SK-N-MC (cell line): ENCODE data around the gene POLR2F.

Experiments used
- EZH2 ChIP-seq: fragments of 200-600 bp; sonication (generic); IDR thresholded peaks from one replicate; pipeline ENCODE4 v1.6.1; 2017; ENCODE audit warnings: antibody characterized with exemption
- POLR2AphosphoS5 ChIP-seq: IDR thresholded peaks from 2 replicates; pipeline ENCODE4 v1.6.1; 2012; ENCODE audit warnings: mild to moderate bottlenecking, low read depth, low read length, borderline replicate concordance

DNA sequence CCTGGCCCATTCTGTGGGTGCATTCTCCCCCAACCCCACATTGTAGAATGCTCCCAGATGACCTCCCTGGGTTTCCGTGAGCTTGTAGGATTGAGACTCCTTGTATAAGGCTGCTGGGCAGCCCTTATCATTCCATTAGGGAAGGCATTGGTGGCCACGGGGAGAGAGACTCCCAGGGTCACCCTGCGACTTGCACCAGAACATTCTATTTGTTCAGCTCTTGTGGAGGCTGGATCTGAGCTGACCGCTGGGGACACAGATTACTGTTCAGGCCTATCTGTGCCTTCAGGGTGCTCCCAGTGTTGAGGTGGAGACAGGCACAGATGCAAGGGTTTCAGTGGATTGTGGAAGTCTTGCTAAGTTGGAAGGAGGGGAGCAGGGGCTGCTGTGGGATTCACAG, 29.6 kb upstream of the POLR2F start:
- TF ChIP-seq EZH2 (no peak), POLR2AphosphoS5 (no peak)
